GM19023 (cell line): Measurements from ENCODE around the gene ADK.
"Not testable (repeated sequence)": the region's sequence is repeated elsewhere in the genome, so short reads cannot be mapped to it uniquely, and the experiment has no call there.

Experiments
- ATAC-seq: cut with Tn5 transposase; IDR thresholded peaks from one replicate; pipeline ENCODE4 v1.9.1; 2021; ENCODE audit warnings: mild to moderate bottlenecking, moderate library complexity; ENCODE audit not compliant: unreplicated experiment

The ADK gene

GRCh38 chr10:74178042-74178791 lies 27.2 kb downstream of the ADK start:
- no peak for ATAC-seq

DNA sequence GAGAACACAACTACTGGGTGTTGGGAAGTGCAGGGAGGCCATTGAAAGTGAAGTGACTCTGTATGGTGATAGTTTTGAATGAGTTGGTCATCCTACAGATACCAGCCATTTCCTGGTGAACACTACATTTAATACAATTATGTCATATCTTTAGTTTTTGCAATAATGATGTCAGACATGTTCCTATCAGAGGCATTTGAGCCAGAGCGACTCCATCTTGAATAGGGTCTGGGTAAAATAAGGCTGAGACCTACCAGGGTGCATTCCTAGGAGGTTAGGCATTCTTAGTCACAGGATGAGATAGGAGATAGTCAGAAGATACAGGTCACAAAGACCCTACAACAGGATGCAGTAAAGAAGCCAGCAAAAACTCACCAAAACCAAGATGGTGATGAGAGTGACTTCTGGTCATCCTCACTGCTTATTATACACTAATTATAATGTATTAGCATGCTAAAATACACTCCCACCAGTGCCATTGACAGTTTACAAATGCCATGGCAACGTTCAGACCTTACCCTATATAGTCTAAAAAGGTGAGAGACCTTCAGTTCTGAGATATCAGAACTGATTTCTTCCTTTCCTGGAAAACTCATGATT lies 28.2 kb downstream of the ADK start:
- no peak for ATAC-seq

DNA sequence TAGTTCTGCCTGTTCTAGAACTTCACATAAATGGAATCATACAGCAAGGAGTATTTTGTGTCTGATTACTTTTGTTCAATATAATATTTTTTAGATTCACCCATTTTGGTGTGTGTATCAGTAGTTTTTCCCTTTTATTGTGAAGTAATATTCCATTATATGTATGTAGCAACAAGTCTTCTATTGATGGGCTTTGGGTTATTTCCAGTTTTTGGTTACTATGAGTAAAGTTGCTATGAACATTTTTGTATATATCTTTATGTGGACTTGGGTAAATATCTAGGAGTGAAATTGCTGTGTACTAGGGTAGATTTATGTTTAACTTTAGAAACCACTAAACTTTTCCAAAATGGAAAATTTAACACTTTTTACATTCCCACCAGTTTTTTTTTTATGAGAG lies 35.7 kb downstream of the ADK start:
- no peak for ATAC-seq

GRCh38 chr10:74187237-74187636 lies 36.2 kb downstream of the ADK start:
- ATAC-seq = no peak

GRCh38 chr10:74188617-74189016 lies 37.6 kb downstream of the ADK start:
- not testable (repeated sequence) for ATAC-seq

DNA sequence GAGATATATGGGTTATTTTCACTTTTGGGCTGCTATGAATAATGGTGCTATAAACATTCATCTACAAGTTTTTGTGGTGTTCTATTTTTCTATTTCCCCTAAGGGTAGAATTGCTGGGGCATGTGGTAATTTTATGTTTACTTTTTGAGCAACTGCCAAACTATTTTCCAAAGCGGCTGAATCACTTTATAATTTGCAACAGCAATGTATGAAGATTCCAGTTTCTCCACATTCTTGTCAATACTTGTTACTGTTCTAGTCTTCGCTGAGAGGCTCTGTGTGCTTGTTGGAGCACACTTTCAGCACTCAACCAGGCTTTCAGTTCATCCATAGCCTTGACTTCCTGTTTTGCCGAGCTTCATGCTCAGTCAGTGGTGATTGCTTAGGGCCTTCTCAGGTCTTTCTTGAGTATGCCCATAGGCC lies 39.0 kb downstream of the ADK start:
- no peak for ATAC-seq

DNA sequence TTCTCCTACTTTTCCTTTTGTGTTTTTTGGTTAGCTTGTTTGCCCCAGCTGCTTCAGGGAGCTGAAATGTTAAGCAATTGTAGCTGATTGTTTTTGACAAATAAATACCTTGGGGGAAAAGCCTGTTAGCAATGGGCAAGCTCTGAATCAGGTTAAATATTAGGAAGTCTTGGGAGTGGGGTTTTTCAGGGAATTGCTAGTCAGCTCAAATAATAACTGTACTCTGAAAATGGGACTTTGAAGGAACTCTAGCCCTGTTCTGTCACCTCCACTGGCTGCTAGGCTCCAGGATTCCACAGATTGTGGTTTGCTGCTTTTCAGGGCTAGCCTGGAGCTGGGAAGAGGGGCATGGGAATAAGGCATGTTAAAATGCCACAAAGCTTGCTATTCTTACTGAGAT lies 39.5 kb downstream of the ADK start:
- no peak for ATAC-seq

DNA sequence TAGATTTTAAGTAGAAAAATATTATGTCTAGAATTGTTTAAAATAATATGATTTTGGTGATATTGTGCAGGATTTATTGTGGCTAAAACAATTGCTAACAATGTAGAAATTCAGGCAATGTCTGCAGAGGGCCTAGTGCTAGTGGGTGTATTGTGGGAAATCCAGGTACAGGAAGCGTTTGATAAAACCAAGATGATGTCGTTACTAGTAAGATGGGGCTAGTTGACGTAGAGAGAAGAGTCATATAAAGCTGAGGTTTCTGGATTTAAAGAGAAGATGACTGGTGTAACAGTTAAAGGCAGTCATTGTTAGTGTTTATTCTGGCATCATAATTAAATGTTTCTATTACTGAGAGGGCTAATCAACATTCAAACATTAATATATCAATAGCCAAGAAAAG lies 43.5 kb downstream of the ADK start:
- no peak for ATAC-seq

DNA sequence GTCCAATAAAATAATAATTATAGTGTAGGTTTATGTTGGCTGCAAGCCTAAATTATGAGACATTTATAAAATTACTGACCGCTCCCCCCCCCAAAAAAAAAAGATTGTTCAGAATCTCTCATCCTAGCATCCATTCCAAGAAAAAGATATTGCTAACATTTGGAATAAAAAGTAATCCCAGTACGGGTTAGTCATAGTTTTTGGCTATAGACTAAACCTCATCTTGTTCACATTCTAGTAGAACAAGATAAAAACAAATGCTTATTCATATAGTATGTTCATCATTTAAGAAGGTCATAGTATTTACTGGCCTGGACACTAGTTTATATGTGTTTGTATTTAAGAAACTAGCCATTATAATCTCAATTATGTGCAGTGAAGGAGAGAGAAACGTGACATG lies 44.0 kb downstream of the ADK start:
- ATAC-seq = no peak

DNA sequence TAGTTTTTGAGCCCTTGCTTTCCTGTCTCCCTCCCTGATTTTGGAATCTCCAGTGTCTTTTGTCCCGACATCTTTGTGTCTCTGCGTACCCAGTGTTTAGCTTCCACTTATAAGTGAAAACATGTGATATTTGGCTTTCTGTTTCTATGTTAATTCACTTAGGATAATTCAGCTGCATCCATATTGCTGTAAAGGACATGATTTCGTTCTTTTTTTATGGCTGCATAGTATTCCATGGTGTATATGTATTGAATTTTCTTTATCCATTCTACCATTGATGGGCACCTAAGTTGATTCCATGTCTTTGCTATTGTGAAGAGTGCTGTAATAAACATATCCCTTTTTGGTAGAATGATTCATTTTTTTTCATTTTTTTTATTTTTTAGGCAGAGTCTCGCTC lies 48.3 kb downstream of the ADK start:
- ATAC-seq = no peak

- ATAC-seq = no peak
These were observed 51.3 kb downstream of the ADK start for GRCh38 chr10:74202356-74202755.

DNA sequence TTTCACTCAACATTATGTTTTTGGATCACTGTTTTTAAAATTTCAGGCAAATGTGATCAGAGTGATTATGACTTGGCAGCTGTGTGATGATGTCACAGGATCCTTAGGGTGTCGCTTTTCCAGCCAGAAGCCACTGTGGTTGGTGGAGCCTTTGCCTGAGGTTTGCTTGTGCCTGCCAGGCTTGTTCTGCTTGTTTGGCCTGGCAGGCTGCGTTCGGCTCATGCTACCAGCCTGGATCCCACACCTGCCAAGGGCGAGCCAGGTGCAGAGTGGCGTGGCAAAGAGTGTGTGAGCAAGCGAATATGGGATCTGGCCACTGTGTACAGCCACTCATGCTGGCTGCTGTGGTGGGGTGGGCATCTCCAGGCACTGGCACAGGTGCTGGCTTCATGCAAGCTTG lies 55.7 kb downstream of the ADK start:
- no peak for ATAC-seq

- no peak for ATAC-seq
These were observed 56.9 kb downstream of the ADK start for GRCh38 chr10:74207691-74208480.

GRCh38 chr10:74208997-74209396 lies 58.0 kb downstream of the ADK start:
- ATAC-seq = no peak

GRCh38 chr10:74213019-74213418 lies 62.0 kb downstream of the ADK start:
- ATAC-seq = no peak

- ATAC-seq = no peak
These were observed 62.6 kb downstream of the ADK start for GRCh38 chr10:74213571-74214162.

DNA sequence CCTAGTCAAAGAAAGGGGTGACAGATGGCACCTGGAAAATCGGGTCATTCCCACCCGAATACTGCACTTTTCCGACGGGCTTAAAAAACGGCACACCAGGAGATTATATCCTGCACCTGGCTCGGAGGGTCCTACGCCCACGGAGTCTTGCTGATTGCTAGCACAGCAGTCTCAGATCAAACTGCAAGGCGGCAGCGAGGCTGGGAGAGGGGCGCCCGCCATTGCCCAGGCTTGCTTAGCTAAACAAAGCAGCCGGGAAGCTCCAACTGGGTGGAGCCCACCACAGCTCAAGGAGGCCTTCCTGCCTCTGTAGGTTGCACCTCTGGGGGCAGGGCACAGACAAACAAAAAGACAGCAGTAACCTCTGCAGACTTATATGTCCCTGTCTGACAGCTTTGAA lies 66.1 kb downstream of the ADK start:
- ATAC-seq = not testable (repeated sequence)

- ATAC-seq = not testable (repeated sequence)
These were observed 71.4 kb downstream of the ADK start for GRCh38 chr10:74222467-74222866.

- no peak for ATAC-seq
These were observed 72.9 kb downstream of the ADK start for GRCh38 chr10:74223755-74224529.

GRCh38 chr10:74227697-74228424 lies 76.8 kb downstream of the ADK start:
- no peak for ATAC-seq
